ENCODE results near the gene RPLP2. TPM values are rescaled to one million over a fixed set of nuclear protein-coding genes. Genes with fewer than 3 reads are reported as not detected.

The RPLP2 gene
- total and polyA plus RNA-seq, 2 experiments from 2014 or later, result 263 to 726 TPM

DNA sequence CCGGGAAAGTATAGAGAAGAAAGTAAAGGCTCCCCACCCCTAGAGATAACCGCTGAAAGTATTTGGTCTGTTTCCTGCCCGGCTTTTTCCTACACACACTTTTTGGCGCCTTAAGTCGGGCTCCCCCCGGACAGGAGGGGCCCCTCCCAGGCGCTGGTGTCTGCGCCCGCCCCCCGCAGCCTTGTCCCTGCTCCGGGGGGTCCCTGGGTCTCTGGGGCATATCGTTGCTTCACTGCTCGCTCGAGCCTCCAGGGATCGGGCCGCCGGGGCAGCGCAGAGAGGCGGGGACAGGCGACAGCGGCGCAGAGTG is 17.0 kb downstream of the RPLP2 start:
- H3K4me2 ChIP-seq (ENCODE audit: unreplicated experiment), result peak overlapping the region; percentile 40
- H4K20me1 ChIP-seq (ENCODE audit: insufficient read depth), result no peaks in the 10 kb centered on the region
- H3K4me1 ChIP-seq (ENCODE audit: insufficient read depth), result peaks cover 4% of the 10 kb centered on the region
- no peak overlapping the region for H2AFZ ChIP-seq
- TF ChIP-seq EZH2 (IDR thresholded peaks at IDR 0.05; ENCODE audit: insufficient read depth, poor library complexity, severe bottlenecking) (no peak), EZH2phosphoT487 (IDR thresholded peaks at IDR 0.05; ENCODE audit: insufficient read depth, low read depth) (no peak)
- peaks cover 16% of the 10 kb centered on the region for H3K79me2 ChIP-seq (ENCODE audit: insufficient read depth)
- H3K9ac ChIP-seq, result no peak overlapping the region
- H3K27ac ChIP-seq, result no peak overlapping the region
- no peaks in the 10 kb centered on the region for H3K9me3 ChIP-seq (ENCODE audit: low read depth)
- peak overlapping the region; percentile 45; the same call in 1 of the 2 replicates for H3K4me3 ChIP-seq
- no peaks in the 10 kb centered on the region for H3K9me2 ChIP-seq (ENCODE audit: insufficient read depth)
- H3K36me3 ChIP-seq (ENCODE audit: low read depth), result peaks cover 3% of the 10 kb centered on the region; the same call in 1 of the 2 replicates
- in situ Hi-C loops (cut with MboI), result no loop called here
- H3K27me3 ChIP-seq (replicated peaks; ENCODE audit: insufficient read depth), result peaks cover 7% of the 10 kb centered on the region; the same call in 1 of the 2 replicates
- WGBS, 2 experiments (ENCODE audit: low coverage in 1 of 2, low lambda C conversion rate in 2 of 2, missing lambda C conversion rate in 2 of 2), result 12% methylated on average over 12 to 22 of the region's 22 CpGs
- no peaks in the 10 kb centered on the region for H3F3A ChIP-seq (ENCODE audit: insufficient read depth)
- DNase-seq, result no peak

DNA sequence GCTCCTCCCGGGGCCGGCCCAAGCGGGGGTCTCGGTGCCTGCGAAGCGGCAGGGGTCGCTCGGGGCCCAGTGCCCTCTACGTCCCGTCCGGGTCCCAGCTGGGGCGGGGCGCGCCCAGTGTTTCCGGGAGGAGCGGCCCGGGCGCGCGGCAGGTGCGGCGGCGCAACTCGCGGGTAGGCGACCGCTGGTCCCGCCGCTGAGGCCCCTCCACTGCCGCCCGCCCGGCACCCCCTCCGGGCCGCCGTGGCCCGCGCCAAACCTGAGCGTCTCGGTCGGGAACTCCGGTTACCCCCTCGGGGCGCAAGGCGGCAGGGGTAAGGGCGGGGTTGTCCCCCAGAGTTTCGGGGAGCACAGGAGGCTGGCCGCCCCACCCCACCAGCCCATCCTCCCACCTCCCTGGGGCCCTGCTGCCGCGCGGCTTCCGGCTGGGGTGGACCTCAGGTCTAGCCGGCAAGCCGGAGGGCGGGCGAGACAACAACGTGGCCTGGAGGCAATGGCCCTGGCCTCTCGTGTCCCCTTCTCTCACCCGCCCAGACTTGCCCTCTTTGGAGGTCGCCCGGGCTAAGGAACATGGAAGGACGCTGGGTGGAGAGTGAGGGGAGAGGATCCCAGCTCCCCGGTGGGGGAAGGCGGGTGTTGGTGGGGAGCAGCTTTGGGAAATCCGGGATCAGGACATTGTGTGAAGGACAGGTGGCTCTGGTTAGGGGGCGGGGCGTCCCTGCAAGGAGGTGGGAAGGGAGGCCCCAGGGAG is 17.6 kb downstream of the RPLP2 start:
- 16 to 18% methylated on average over 32 to 50 of the region's 66 CpGs for WGBS, 2 experiments (ENCODE audit: low coverage in 1 of 2, low lambda C conversion rate in 2 of 2, missing lambda C conversion rate in 2 of 2)

DNA sequence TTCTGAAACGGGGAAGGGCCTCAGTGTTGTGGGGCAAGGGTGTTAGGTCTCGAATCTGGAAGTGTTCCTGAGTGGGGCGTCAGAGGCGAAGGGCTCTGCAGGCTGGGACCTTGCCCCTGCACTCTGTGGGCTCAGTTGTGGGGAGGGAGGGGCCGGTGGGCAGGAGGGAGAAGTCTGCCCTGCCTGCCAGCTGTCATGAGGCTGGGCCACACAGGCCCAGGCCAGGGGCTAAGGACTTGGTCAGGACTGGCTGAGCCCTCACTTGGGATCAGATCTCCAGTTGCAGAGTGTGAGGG is 18.1 kb downstream of the RPLP2 start, which contains the start of gene CRACR2B:
Gene CRACR2B, plus strand, starts transcription at position 23 of the 296 bp plus-strand sequence. CDS start 689 bp downstream, outside the sequence.
- peaks cover 5% of the 10 kb centered on the region; the same call in 1 of the 2 replicates for H3K79me2 ChIP-seq (ENCODE audit: insufficient read depth)

More for the DNA sequence above, 17.6 kb downstream of the RPLP2 start:
- no peaks in the 10 kb centered on the region for H4K20me1 ChIP-seq (ENCODE audit: insufficient read depth)
- peaks cover 8% of the 10 kb centered on the region; the same call in 1 of the 2 replicates for H3K4me1 ChIP-seq (ENCODE audit: insufficient read depth)
- no peaks in the 10 kb centered on the region for H3K9me2 ChIP-seq (ENCODE audit: insufficient read depth)
- peaks cover 7% of the 10 kb centered on the region; the same call in 1 of the 2 replicates for H3K27me3 ChIP-seq (replicated peaks; ENCODE audit: insufficient read depth)
- peaks cover 11% of the 10 kb centered on the region for H3K79me2 ChIP-seq (ENCODE audit: insufficient read depth)
- H3K27ac ChIP-seq, result no peak overlapping the region
- no peaks in the 10 kb centered on the region for H3K9me3 ChIP-seq (ENCODE audit: low read depth)
- DNase-seq, result no peak
- in situ Hi-C loops (cut with MboI), result no loop called here
- TF ChIP-seq EZH2 (IDR thresholded peaks at IDR 0.05; ENCODE audit: insufficient read depth, poor library complexity, severe bottlenecking) (no peak), EZH2phosphoT487 (IDR thresholded peaks at IDR 0.05; ENCODE audit: insufficient read depth, low read depth) (no peak)
- H3K36me3 ChIP-seq (ENCODE audit: low read depth), result peaks cover 3% of the 10 kb centered on the region; the same call in 1 of the 2 replicates
- H3K9ac ChIP-seq, result no peak overlapping the region
- no peak overlapping the region for H2AFZ ChIP-seq
- H3K4me3 ChIP-seq, result peak overlapping the region; percentile 45; the same call in 1 of the 2 replicates
- no peaks in the 10 kb centered on the region for H3F3A ChIP-seq (ENCODE audit: insufficient read depth)
- H3K4me2 ChIP-seq (ENCODE audit: unreplicated experiment), result peak overlapping the region; percentile 40

DNA sequence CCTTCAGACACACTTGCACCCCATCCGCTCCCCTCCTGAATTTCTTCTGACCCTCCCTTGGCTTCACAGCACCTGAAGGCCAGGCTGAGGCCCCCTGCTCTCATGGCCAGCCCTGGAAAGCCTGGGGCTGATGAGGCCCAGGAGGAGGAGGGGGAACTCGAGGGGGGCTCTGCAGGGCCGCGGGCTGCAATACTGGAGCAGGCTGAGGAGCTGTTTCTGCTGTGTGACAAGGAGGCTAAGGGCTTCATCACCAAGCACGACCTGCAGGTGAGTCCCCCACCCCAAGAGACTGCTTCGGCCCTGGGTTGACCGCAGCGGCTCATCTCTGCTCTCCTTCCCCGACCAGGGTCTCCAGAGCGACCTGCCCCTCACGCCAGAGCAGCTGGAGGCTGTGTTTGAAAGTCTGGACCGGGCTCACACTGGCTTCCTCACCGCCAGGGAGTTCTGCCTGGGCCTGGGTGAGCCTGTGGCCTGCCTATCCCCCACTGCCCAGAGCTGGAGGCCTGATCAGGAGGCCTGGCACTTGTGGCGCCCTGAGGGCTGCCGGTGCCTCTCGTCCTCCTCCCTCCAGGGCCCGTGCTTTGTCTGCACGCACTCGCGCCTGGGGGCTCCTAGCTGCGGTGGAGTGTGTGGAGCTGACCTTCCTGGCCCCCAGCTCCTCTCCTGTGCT is 18.9 kb downstream of the RPLP2 start:
- WGBS, 2 experiments (ENCODE audit: low coverage in 1 of 2, low lambda C conversion rate in 2 of 2, missing lambda C conversion rate in 2 of 2), result 91 to 92% methylated on average over 20 to 21 of the region's 21 CpGs
- Histone ChIP-seq H3K79me2 (ENCODE audit: insufficient read depth) (peaks cover 6% of the 10 kb centered on the region), H3K27me3 (replicated peaks; ENCODE audit: insufficient read depth) (peaks cover 7% of the 10 kb centered on the region; the same call in 1 of the 2 replicates), H3K9me2 (ENCODE audit: insufficient read depth) (no peaks in the 10 kb centered on the region), H3K9ac (no peak overlapping the region), H3K36me3 (ENCODE audit: low read depth) (peaks cover 3% of the 10 kb centered on the region; the same call in 1 of the 2 replicates), H3F3A (ENCODE audit: insufficient read depth) (no peaks in the 10 kb centered on the region), H3K4me1 (ENCODE audit: insufficient read depth) (peaks cover 9% of the 10 kb centered on the region; the same call in 1 of the 2 replicates), H3K4me2 (ENCODE audit: unreplicated experiment) (no peak overlapping the region), H4K20me1 (ENCODE audit: insufficient read depth) (no peaks in the 10 kb centered on the region), H3K4me3 (no peak overlapping the region), H2AFZ (no peak overlapping the region), H3K9me3 (ENCODE audit: low read depth) (no peaks in the 10 kb centered on the region), H3K27ac (no peak overlapping the region)
- TF ChIP-seq EZH2 (IDR thresholded peaks at IDR 0.05; ENCODE audit: insufficient read depth, poor library complexity, severe bottlenecking) (no peak), EZH2phosphoT487 (IDR thresholded peaks at IDR 0.05; ENCODE audit: insufficient read depth, low read depth) (no peak)
- in situ Hi-C loops (cut with MboI), result no loop called here
- DNase-seq, result no peak

More for the DNA sequence above, 18.1 kb downstream of the RPLP2 start, which contains the start of gene CRACR2B:
- no peaks in the 10 kb centered on the region for H3K9me2 ChIP-seq (ENCODE audit: insufficient read depth)
- no peak within 1 kb of the TSS for H3K27ac ChIP-seq
- H3K4me2 ChIP-seq (ENCODE audit: unreplicated experiment), result peak within 1 kb of the TSS; percentile 40
- H3K27me3 ChIP-seq (replicated peaks; ENCODE audit: insufficient read depth), result peaks cover 7% of the 10 kb centered on the region; the same call in 1 of the 2 replicates
- no peaks in the 10 kb centered on the region for H3K9me3 ChIP-seq (ENCODE audit: low read depth)
- no peaks in the 10 kb centered on the region for H3F3A ChIP-seq (ENCODE audit: insufficient read depth)
- in situ Hi-C loops (cut with MboI), result no loop called here
- H2AFZ ChIP-seq, result no peak within 1 kb of the TSS
- peak within 1 kb of the TSS; percentile 45; the same call in 1 of the 2 replicates for H3K4me3 ChIP-seq
- H3K36me3 ChIP-seq (ENCODE audit: low read depth), result peaks cover 3% of the 10 kb centered on the region; the same call in 1 of the 2 replicates
- WGBS, 2 experiments (ENCODE audit: low coverage in 1 of 2, low lambda C conversion rate in 2 of 2, missing lambda C conversion rate in 2 of 2), result 85 to 100% methylated on average over 1 to 5 of the region's 5 CpGs
- H3K4me1 ChIP-seq (ENCODE audit: insufficient read depth), result peaks cover 9% of the 10 kb centered on the region; the same call in 1 of the 2 replicates
- TF ChIP-seq EZH2phosphoT487 (IDR thresholded peaks at IDR 0.05; ENCODE audit: insufficient read depth, low read depth), result no peak
- no peak for TF ChIP-seq EZH2 (IDR thresholded peaks at IDR 0.05; ENCODE audit: insufficient read depth, poor library complexity, severe bottlenecking)
- H4K20me1 ChIP-seq (ENCODE audit: insufficient read depth), result no peaks in the 10 kb centered on the region
- no peak for DNase-seq
- no peak within 1 kb of the TSS for H3K9ac ChIP-seq

Measured in GM23248 (cell line).